ENCODE measurements around the gene LNX2.

LNX2 gene

DNA sequence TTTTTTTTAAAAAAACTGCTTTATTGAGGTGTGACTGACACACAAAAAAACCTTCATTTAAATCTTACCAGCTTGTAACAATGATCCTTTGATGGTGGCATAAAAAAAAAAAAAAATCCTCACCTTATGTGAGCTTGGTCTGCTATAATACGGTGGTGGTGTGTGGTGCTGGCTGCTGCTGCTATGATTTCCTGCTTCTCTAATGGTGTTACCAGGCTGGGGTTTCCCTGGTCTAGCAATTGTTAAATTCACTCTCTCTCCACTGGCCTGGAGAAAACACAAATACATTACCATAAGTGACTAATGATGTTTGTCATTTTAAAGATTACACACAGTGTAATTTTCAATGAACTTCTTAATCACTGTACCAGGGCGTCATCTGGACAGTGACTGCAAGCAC is 60.6 kb downstream of the LNX2 start:
- no peak for DNase-seq (ENCODE audit: low spot score)

DNA sequence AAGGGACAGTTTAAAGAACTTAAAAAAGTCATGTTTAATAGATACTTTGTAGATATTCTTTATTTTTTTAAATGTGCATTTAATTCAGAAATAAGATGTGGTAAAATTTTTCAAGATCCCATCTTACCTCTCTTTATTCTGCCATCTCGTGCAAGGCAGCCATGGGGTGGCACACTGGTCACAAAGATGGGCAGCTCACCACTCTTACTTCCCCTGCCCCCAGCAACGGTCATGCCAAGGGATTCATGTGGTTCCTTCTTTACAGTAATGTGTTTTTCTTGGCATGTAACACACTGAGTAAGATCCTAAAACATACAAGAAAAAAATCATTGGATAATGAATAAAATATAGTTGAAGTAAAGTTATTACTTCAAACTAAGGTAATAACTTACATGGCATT is 64.2 kb downstream of the LNX2 start:
- DNase-seq (ENCODE audit: low spot score): peak; percentile 9

DNA sequence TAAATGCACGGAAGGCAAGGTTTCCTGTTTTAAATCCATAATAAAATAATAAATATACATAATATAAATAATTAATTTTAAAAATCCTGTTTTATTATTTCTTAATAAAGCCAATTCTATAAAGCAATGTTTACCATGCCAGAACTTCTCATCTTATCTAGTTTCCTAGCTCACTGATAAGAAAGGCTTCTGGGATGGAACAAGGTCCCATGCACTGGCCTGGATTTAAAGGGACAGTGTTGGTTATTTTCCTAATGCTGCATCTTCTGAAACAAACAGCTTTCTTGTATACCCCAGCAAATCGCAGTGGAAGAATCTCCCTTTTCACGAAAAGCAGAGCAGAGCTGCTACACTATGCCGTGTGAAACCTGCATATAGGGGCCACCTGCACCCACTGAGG is 68.8 kb downstream of the LNX2 start:
- no peak for DNase-seq (ENCODE audit: low spot score)

DNA sequence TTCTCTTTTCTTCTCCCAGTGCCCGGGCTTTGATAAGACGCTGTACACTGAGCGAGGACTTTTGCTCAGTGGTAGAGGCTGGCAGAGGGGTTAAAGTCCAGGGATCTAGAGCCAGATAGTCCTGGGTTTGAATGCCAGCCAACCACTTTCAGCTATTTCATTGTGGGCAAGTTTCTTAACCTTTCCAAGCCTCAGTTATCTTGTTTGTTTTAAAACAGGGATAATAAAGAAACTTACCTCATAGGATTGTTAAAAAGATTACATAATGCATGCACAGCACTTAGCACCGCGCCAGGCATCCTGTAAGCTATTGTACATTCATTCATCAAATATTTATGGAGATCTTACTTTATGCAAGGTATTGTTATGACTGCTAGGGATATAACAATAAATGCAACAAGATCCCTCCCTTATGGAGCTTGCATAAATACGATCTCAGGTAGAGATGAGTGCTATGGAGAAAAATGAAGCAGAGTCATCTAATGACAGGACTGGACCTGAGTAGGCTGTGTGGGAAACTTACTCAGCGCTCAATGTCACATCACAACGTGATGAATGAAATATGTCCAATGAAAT is 70.8 kb downstream of the LNX2 start:
- DNase-seq (ENCODE audit: low spot score): no peak

DNA sequence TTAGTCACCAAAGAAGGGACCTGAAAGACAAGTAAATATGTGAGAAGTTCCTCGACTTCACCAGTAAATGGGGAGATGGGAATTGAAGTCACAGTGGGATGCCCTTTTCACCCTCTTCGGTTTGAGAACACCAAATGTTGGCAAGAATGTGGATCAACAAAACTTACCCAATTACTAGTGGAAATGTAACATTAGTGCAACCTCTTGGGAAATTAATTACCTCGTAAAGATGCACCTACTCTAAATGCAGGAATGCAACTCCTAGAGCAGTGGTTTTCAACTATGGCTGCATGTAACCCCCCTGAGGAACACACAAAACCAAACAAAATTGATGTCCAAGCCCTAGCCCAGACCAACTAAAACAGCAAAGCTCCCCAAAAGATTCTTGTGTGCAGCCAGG is 78.1 kb downstream of the LNX2 start:
- no peak for DNase-seq (ENCODE audit: low spot score)

DNA sequence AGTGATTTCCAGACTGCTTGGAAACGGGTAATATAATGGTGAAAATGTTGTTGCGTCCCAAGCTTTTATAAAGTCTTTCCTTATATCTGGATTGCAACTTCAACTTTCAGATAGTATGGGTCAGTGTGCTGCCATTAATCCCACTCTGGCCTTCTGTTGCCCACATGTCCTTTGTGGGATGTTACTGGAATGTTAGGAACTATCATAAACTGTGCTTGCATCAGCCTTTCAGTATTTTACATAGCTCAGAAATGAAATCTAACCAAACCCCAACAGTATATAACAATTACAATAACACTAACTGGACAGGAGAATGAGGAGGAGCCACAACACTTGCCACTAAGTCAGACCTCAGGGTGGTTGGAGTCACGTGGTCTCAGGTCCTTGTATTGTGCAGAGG is 78.9 kb downstream of the LNX2 start:
- DNase-seq (ENCODE audit: low spot score): peak; percentile 28

DNA sequence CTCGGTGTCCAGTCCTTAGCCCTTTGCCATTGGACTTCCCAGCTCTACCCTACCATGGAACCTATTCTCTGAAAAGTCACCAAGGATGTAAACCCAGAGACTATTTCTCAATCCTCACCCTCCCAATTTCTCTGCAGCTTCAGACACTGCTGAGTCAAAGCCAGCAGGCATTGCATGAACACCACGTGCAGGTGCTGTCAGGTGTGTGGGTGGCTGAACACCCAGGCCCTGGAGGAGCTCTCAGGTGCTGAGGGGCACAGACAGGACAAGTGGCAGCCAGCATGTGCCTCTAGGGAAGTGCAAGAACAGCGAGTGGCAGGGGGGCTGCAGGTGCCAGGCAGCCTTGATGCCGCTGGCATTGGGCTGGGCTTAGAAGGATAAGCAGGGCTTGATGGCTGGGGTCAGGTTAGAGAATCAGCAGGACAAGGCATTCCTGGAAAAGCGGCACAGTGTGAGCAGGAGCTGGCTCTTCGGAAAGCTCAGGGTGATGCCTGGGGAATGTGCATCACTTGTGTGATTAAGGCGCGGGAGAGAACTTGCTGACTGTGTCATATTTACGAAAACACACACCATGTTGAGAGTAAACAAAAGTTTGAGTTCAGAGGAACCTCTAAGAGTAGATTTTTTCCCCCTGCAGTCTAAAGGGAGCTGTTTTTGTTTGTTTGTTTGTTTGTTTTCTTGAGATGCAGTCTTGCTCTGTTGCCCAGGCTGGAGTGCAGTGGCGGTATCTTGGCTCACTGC is 83.8 kb downstream of the LNX2 start:
- DNase-seq (ENCODE audit: low spot score): no peak

DNA sequence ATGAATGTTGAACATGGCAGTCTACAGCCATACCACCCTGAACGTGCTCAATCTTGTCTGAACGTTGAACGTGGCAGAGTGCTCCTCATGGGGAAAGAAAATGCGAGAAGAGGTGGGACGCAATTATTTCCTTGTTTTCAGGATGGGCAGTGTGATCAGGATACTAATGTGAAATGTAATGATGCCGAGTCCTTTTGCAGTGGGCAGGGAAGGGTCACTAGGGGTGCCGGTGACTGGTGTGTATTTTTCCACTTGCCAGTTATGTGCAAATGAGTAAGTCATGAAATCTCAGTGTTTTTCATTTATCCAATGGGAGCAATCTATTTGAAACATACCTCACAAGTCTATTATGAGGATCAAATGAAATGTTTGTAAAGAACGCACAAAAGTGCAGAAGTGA is 84.8 kb downstream of the LNX2 start:
- DNase-seq (ENCODE audit: low spot score): no peak

DNA sequence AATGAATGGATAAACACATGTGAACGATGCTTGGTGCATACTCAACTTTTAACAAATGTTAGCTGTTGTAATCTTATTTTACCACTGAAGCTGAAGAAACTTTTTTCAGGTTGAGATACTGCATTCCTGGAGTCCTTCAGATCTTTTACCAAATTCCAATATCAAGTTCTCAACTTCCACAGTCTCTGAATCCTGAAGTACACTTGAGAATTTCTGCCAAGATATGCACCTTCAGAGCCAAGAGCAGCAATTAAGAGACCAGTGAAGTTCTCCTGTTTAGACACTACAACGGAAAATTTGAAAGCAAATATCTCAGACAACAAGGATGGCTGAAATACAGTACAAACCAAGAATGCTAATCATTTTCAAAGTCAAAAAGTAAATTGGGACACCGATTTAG is 85.3 kb downstream of the LNX2 start:
- DNase-seq (ENCODE audit: low spot score): no peak

DNA sequence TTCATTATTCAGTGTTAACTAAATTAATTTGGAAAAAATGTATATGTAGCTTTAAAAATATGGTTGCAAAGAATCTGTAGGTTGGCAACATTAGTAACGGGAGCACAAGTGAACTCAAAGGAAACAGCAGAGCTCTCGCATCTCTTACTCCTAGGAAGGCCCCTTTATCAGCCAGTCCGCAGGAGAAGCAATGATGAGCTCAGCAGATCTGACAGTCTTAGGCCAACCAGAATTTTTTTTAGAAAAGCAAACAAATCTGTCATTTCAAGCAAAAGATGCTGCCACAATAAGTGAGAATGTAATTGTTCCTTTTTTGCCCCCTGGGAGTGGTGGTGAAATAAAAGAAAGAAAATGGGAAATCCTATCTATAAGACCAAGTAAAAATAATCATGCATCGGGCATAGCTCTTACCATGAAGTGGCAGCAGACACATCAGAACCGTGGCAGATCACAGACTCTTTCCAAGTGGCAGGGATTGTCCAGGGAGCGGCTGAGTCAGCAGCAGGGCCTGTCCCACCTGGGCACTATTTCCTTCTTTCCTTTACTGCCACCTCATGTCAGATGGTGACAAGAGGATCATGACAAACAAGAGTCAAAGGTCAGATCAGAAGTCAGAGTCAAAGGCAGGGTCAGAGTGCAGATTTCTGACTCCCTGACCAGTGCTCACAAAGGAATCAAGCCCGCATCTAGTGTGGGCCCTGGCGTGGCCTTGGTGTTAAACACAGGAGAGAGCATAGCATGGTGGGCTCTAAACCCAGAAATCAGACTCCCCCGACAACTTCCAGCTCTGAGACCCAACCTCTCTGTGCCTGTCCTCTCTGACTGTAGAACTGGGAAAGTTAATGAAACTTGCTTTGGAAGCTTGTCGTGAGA is 86.0 kb downstream of the LNX2 start:
- DNase-seq (ENCODE audit: low spot score): no peak

DNA sequence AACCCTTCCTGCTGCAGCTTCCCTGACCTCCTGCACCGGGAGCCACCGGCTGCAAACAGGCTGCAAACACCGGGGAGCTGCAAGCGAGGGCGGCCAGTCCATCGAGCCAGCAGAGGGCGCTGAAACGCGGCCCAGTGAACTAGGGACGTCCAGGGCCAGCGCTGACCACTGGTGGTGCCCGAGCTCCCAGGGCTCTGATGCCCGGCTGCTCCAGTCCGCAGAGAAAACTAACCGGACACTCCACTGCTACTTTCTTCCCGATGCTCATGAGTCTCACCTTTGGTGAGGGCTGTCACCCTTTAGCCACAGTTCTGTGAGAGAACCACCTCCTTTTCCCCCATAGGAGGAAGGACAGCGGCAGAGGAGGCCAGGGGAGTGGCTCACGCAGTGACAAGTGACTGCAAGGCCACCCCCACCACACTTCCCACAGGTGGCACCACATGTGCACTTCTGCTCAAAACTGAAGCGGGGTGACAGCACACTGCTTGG is 87.1 kb downstream of the LNX2 start:
- peak; percentile 83 for DNase-seq (ENCODE audit: low spot score)

DNA sequence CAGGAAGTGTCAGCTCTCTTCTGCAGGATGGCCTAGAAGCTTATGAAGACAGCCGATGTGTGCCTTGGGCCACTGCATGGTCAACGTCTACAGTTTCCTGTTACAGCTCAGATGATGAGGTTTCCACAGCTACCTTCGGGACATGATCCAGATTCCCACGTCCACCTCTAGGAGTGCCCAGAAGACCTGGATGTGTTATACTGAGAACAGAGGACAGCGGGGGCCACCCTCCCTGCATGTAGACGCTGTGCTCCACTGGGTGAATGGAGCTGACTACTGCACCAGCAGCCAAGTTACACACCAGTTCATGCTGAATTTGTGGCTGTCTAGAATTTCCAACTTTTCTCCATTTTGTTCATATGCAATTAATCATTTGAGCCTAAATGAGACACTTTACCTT is 91.4 kb downstream of the LNX2 start:
- no peak for DNase-seq (ENCODE audit: low spot score)

DNA sequence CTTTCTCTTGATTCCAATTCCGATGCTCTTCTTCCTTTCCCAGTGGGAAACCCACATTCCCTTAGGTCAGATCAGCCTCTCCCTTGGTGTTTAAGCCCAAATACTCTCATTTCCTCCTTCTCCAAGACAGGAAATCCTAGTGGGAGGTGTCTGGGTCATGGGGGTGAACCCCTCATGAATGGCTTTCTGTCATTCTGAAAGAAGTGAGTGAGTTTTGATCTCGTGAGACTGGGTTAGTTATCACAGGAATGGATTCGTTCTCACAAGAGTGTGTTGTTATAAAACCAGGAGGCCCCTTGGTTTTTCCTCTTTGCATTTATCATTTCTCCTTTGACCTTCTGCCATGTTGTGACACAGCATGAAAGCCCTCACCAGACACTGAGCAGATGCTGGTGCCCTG is 93.8 kb downstream of the LNX2 start:
- no peak for DNase-seq (ENCODE audit: low spot score)

DNA sequence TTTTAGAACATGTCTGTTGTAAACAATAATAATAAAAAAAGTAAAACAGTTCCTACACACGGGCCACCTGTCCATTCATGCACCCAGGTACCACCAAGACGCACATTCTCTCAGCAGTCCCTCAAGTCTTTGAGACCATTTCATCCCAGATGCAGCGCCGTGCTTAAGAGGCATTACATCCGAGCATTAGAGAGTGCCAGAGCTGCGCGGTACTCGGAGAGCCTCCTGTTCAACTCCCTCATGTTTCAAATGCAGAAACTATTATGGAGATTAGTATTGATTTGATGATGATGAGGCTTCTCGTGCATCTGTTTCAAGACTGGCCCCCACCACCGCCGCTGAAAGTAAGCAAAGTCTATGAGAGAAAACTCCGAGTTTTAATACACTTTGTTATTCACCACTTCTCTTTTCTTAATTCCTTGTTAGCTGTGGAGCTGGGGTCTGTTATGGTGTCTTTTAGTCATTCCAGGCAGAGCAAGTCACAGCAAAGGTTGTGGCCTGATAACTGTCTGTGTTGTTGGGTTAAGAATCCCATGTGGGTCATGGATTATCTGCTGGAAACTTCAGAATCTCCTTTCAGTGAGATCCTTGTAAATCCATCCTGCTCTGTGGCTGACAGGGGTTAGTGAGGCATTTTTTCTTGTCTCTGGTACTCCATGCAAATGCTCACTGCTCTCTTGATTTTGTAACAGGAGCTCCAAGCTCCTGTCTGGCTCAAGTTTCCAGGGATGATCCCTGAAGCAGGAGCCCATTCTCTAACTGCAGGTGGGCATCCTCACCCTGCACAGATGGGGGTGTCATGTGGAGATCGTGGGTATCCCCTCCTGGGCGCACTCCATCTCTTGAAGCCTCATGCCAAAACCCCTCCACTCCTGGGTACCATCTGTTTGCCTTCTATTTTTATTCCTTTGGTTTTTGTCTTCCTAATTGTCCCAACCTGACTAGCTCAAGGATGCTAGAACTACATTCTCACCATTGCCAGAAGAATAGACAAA is 95.1 kb downstream of the LNX2 start:
- no peak for DNase-seq (ENCODE audit: low spot score)

DNA sequence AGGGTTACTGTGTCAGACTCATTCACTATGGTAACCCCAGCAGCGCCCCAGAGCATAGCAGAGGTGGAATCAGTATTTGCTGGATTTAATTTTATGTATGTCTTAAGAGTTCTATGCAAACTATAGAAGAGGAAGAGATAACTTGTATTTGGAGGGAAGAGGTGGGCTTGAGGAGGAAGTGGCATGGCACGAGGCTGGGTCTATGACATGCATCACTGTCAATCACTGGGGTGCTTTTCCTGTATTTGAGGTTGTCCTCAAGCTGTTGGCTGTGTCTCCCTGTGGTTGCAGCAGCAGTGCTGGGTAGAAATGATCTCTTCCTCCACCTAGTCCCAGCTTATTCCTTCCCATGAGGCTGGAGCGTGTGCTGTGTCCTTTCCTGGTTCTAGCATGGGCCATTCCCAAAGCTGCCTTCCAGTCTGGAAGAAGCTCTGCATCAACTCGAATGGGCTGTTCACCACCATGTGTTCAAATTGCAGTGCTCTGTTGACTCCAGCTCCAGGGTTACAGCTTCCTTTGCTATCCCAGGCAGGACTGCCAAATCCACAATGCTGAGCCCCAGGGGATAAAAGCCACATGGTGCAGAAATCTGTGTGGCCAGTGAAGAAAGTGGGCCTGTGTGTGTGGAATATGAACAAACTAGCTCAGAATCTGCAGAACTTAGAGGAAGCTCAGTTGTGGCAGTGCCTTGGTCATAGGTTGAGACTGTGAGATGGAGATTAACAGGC is 96.8 kb downstream of the LNX2 start:
- no peak for DNase-seq (ENCODE audit: low spot score)

DNA sequence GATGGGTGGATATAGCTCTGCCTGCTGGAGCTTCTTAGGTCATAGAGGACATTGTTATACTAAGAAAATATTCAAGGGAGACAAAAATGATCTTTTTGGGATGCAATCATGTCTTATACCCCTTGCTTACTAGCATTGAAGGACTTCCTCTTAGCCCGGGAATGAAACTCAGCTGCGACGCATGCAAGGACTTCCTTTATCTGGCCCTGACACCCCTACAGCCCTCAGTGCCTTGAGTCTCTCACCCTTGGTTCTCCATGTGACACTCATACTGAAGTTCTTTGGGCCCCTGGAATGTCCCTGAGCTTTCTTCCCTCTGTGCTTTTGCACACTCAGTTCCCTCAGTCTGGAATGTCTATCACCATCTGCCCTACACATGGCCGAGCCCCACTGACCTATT is 97.5 kb downstream of the LNX2 start:
- no peak for DNase-seq (ENCODE audit: low spot score)

DNA sequence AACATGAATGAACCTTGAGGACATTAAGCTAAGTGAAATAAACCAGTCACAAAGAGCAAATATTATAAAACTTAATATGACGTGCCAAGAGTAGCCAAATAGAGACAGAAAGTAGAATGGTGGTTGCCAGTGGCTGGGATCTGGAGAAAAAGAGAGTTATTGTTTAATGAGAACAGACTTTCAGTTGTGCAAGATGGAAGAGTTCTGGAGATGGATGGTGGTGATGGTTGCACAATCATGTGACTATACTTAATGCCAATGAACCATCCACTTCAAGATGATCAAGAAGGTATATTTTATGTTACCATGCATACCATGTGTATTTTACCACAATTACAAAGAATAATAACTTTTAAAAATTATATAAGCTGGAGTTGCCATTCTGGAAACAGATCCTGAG is 104.2 kb downstream of the LNX2 start:
- no peak for DNase-seq (ENCODE audit: low spot score)

DNA sequence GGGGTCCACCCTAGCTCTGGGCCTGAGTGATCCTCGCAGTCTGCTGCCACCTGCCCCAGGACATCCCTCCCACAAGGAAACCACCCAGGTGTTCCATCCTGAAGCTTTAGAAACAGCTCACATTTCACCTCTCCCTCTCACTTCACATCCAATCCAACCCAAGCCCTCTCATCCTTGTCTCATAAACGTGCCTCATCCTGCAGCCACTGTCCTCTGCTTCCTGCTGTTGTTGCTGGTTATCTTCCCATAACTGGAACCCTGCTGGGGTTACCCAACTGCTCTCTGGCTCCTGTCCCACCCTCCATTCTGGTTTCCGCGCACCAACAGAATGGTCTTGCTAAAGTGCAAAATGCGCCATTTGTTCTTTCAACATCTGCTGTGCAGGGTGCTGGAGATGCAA is 110.2 kb downstream of the LNX2 start:
- no peak for DNase-seq (ENCODE audit: low spot score)

DNA sequence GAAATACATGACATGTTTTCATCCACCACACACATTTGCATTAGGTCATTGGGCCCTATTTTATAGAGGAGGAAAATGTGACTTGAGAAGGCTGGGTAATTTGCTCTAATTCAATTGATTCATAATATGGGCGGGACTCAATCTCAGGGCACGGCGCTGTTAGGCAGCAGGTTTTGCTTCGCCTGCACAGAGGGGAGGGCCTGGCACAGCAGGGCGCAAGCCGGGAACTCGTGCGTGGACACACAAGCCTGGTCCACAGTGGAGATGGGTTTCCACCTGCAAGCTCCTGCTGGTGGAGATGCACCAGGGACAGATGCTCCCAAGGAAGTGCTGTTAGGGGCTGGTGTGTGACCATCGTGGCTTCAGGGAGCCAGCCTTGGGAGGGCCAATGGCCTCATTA is 111.5 kb downstream of the LNX2 start:
- DNase-seq (ENCODE audit: low spot score): no peak

DNA sequence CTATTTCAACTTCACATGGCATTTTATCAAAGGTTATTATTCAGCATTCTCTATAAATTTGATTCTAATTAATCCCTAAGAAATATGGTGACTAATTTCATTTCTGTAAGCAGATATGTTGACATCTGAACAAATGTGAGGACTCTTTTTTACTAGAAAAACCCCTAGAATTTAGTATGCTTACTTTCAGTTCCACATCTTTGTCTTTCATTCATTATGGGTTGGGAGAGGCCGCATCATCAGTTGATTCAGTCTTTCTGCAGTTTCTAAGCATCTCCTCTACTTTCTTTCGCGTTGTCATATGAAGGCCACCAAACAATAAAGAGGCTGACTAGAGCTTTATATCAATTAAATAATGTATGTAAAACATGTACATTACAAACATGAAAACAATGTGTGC is 114.5 kb downstream of the LNX2 start:
- DNase-seq (ENCODE audit: low spot score): no peak

DNA sequence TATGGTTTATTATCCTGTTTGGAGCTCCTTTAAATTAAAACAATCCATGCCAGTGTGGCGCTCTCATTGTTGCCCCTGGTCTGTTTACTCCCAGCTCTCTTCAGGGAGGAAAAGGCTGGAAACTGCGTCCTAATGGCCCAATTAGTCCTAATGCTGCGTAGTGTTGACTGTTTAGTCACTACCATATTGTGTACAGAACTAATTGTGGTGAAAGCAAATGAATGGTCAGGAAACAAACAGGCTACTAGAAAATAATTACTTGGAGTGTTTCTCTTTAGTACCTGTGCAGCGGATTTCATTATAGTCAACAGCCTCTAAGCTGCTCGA is 115.5 kb downstream of the LNX2 start:
- DNase-seq (ENCODE audit: low spot score): no peak
